HT1080 (cell line): ENCODE measurements around the gene ATF5. TPM values are rescaled to one million over a fixed set of nuclear protein-coding genes. Genes with fewer than 3 reads are reported as not detected.

Experiments
- DNase-seq: peaks from one replicate; pipeline ENCODE4 v3.0.0-alpha.2; 2015; ENCODE audit warnings: low read depth
- total RNA-seq: library from RNA; depleted of rRNA; stranded (reverse); fragments of >200 nt; shearing (Covaris generic); gene quantifications from 2 replicates; pipeline ENCODE4 v1.2.3, GENCODE V29; 2014; rRNA removed

ATF5 gene
- total RNA-seq, 1 experiment from 2014 or later: 17.4 TPM

- DNase-seq: no peak
These were observed 43.8 kb downstream of the ATF5 start for GRCh38 chr19:49972841-49973240.

GRCh38 chr19:49973987-49974386, 45.0 kb downstream of the ATF5 start:
- no peak for DNase-seq

- DNase-seq: no peak
These were observed 46.0 kb downstream of the ATF5 start for GRCh38 chr19:49975051-49975450.

- no peak for DNase-seq
These were observed 47.5 kb downstream of the ATF5 start for GRCh38 chr19:49976496-49976895.

DNA sequence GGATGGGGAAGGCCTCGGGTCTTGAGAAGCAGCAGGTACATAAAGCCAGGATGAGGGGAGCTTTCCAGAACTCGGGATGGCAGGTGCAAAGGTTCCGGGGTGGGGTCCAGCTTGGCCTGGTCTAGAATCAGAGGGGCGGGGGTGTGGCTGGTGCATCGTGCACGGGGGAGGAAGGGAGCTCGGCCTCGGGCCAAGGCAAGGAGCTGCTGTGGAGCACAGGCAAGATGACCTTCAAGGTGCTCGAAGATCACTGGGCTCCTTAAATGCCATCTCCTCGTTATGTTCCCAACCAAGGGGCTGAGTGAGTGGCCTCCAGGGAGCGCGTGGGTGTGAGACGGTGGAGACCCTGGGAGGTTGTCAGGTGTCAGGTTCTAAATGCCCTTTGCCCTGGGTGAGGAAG, 48.1 kb downstream of the ATF5 start:
- DNase-seq: no peak

- DNase-seq: no peak
These were observed 48.9 kb downstream of the ATF5 start for GRCh38 chr19:49977881-49978280.

- no peak for DNase-seq
These were observed 49.3 kb downstream of the ATF5 start for GRCh38 chr19:49978324-49978723.

DNA sequence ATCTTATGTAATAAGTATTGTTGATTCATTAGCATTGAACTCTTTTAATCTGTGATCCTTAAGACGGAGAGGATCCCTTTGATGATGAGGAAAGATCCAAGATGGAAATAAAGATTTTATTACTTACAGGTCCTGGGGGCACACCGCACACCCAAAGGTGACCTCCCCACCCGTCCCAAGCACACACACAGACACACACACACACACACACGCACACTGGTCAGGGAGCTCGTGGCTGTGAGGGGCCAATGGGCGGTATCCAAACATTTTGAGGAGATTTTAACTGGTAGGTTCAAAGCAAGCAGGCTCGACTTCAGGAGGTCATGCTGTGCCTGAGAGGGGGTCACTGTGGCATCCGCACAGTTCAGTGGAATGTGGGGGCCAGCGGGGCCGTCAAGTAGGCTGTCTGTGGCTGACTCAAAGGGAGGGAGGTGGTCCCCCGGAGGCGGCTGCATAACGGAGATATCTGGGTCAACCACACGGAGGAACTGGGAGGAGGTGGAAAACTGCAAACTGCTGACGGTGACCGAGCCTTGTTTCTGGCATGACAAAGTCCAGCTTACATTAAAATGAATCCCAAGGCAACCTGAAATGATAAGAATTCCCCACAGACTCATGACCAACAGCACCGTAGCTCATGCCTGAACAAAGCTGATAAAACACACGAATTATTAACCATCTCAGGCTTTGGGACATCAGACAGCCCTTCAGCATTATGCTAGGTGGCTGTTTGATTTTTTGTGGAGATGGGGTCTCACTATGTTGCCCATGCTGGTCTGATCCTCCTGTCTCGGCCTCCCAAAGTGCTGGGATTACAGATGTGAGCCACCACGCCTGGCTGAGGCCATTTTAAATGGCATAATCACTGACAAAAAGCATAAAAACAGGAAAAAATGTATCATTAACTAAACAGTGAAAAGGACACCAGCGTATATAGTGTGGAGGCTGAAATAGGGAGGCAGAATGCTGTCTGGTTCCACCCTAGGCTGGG, 52.9 kb downstream of the ATF5 start:
- DNase-seq: no peak

Other genes with a start within 250 kb of the ATF5 start
- 9.6 and 11.1 TPM in 2 replicates for gene ADM5, start 239.6 kb upstream of the ATF5 start, total RNA-seq
- gene CPT1C, start 238.1 kb upstream of the ATF5 start, total RNA-seq: 0.84 TPM in 1 of 2 replicates, not detected in the other
- not detected in 2 replicates for gene TSKS, start 165.9 kb upstream of the ATF5 start, total RNA-seq
- gene AP2A1, start 162.2 kb upstream of the ATF5 start, total RNA-seq: 63.5 and 75.0 TPM in 2 replicates
- gene FUZ, start 115.9 kb upstream of the ATF5 start, total RNA-seq: 69.5 and 72.2 TPM in 2 replicates
- gene MED25, start 110.9 kb upstream of the ATF5 start, total RNA-seq: 15.3 and 18.7 TPM in 2 replicates
- 63.8 and 77.1 TPM in 2 replicates for gene PTOV1, start 78.0 kb upstream of the ATF5 start, total RNA-seq
- 55.5 and 57.2 TPM in 2 replicates for gene PNKP, start 61.6 kb upstream of the ATF5 start, total RNA-seq
- 30.4 and 46.2 TPM in 2 replicates for gene AKT1S1, start 51.9 kb upstream of the ATF5 start, total RNA-seq
- gene TBC1D17, start 51.5 kb upstream of the ATF5 start, total RNA-seq: 5.5 and 9.8 TPM in 2 replicates
- gene IL4I1, start 32.3 kb upstream of the ATF5 start, total RNA-seq: 0.13 and 0.24 TPM in 2 replicates
- gene NUP62, start 299 bp downstream of the ATF5 start, total RNA-seq: 72.9 and 91.9 TPM in 2 replicates
- gene SIGLEC11, start 32.0 kb downstream of the ATF5 start, total RNA-seq: not detected in 2 replicates
- 18.9 and 20.9 TPM in 2 replicates for gene VRK3, start 96.2 kb downstream of the ATF5 start, total RNA-seq
- 10.1 and 10.4 TPM in 2 replicates for gene ZNF473, start 96.8 kb downstream of the ATF5 start, total RNA-seq
- gene IZUMO2, start 234.1 kb downstream of the ATF5 start, total RNA-seq: not detected in 2 replicates